Thymus (tissue), 11 donors: ENCODE results near the gene DUSP9. TPM values are rescaled to one million over a fixed set of nuclear protein-coding genes. Genes with fewer than 3 reads are reported as not detected.
A peak's percentile ranks its signal among the peaks of the same experiment; 100 is the strongest.

Experiments used
- DNase-seq, 9 donors: peaks; one replicate each; pipeline ENCODE4 v3.0.0-alpha.2; 2013; ENCODE audit warnings: low spot score in 9 of 9, low read depth in 6 of 9, missing footprints in 1 of 9
- H3K27ac ChIP-seq, 2 donors: one replicate each; pipeline ENCODE4 v1.5.1; 2013; ENCODE audit warnings: control low read depth in 1 of 2, low read depth in 1 of 2, low read length in 1 of 2, mild to moderate bottlenecking in 1 of 2, moderate library complexity in 1 of 2
- H3K27me3 ChIP-seq, 2 donors: one replicate each; pipeline ENCODE4 v1.5.1; 2013; ENCODE audit warnings: low read length in 1 of 2; ENCODE audit not compliant: control insufficient read depth in 2 of 2, insufficient read depth in 1 of 2
- H3K36me3 ChIP-seq, 2 donors: one replicate each; pipeline ENCODE4 v1.5.1; 2013; ENCODE audit warnings: low read length in 1 of 2, mild to moderate bottlenecking in 1 of 2, moderate library complexity in 1 of 2; ENCODE audit not compliant: control insufficient read depth in 2 of 2, insufficient read depth in 2 of 2
- H3K4me1 ChIP-seq, 2 donors: one replicate each; pipeline ENCODE4 v1.5.1; 2013; ENCODE audit warnings: low read length in 2 of 2; ENCODE audit not compliant: control insufficient read depth in 2 of 2, insufficient read depth in 2 of 2
- H3K4me3 ChIP-seq, 2 donors: one replicate each; pipeline ENCODE4 v1.5.1; 2013; ENCODE audit warnings: low read length in 2 of 2, control low read depth in 1 of 2, mild to moderate bottlenecking in 1 of 2
- H3K9me3 ChIP-seq, 2 donors: one replicate each; pipeline ENCODE4 v1.5.1; 2013; ENCODE audit warnings: low read length in 1 of 2, mild to moderate bottlenecking in 1 of 2; ENCODE audit not compliant: control insufficient read depth in 2 of 2, insufficient read depth in 1 of 2
- WGBS: extraction: QIAGEN DNeasy Blood & Tissue Kit; methylation state at CpG from one replicate; pipeline ENCODE4 v1.1.7; 2013; 5-methylcytosine and 5-hydroxymethylcytosine counted together
- polyA plus RNA-seq: library from polyadenylated mRNA; stranded (reverse); fragments of 200-250 nt; gene quantifications from one replicate; pipeline ENCODE4 v1.2.3, GENCODE V29; 2013
- total RNA-seq: library from RNA; stranded (reverse); fragments of 120-200 nt; gene quantifications from one replicate; pipeline ENCODE4 v1.2.4, GENCODE V29; 2013
- donor health status: healthy.

Gene DUSP9
- total and polyA plus RNA-seq, 2 donors, result 0.07 to 1.7 TPM

DNA sequence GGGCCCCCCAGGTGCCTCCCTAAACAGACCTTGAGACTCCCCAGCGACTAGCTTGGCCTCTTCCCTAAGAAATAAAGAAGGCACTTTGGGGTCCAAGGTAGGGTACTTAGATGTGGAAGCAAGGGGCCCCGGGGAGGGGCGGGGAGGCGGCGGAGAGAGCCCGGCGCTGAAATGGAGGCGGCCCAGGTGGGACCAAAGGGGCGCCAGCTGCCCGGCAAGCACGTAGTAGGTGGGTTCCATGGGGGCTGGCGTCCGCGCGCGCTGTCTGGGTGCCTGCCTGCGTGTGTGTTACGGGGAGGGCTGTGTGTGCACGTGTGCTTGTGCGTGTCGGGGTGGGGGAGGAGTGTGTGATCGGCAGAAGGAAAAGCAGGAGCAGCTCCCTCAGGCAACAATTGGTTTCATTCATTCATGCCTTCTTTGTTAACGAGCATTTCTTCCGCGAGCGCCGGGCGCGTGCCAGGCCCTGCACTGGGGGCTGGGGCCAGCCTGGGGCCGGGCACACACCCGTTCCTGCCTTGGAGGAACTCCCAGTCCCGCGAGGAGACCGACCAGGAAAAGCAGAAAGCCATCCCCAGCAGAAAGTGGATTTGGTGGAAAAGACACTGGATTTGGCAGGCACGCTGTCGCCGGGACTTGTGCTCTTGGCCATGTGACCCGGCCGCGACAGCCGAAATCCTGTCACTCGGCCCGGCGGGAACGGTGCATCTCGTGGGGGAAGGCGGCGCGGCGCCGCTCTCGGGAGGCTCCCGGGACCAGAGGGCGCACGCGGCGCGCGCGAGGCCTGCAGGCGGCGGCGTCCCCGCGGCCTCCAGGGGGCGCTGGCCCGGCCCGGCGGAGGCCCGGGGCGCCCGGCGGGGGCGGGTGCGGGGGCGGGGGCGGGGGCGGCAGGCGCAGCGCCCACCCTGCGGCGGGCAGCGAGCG lies 3.3 kb upstream of the DUSP9 start:
- Histone ChIP-seq H3K4me3 (no peak overlapping the region), H3K27ac (no peak overlapping the region), H3K36me3 (no peaks in the 10 kb centered on the region), H3K27me3 (peaks cover 60 to 87% of the 10 kb centered on the region in 2 donors), H3K9me3 (peaks cover 0 to 18% of the 10 kb centered on the region in 2 donors), H3K4me1 (peaks cover 0 to 28% of the 10 kb centered on the region in 2 donors)
- DNase-seq, result no peak
- WGBS, result 2% methylated on average over 77 of the region's 84 CpGs

DNA sequence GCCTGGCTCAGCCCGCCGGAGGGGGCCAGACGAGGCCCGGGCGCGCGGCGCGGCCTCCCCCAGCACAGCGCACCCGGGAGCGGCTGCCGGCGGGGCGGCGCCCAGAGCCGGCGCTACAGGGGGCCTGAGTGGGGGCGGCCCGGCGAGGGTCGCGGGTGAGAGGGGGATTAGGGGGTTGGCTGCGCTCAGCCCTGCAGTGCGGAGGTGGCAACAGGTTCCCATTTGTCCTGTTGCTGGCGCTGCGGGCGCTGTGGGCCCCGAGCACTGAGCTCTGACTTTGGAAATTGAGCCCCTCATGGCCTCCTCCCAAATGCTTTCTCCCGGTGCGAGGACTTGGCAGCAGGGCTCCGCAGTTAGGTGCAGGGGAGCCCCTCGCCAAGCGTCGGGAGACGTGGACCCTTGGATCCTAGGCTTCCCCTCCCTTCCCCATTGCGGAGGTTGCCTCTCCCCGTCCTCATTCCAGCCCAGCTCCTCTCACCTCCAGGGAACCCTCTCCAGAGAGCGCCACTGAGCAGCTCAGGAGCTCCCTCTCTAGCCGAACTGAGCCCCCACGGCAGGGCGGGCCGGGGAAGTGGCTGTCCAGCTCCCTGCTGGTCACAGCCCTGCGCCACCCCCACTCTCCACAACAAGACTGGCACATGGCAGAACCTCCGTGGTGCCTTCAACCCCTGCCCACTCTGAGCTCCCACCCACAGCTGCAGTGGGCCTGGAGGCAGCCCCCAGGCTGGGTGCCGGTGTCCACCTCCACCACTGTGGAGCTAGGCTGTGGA lies 2.5 kb upstream of the DUSP9 start:
- H3K27ac ChIP-seq, result no peak overlapping the region
- H3K27me3 ChIP-seq, result peaks cover 65 to 95% of the 10 kb centered on the region in 2 donors
- H3K4me1 ChIP-seq, result peaks cover 0 to 23% of the 10 kb centered on the region in 2 donors
- DNase-seq, result no peak
- 9% methylated on average over 45 of the region's 46 CpGs for WGBS
- peaks cover 0 to 22% of the 10 kb centered on the region in 2 donors for H3K9me3 ChIP-seq
- no peak overlapping the region for H3K4me3 ChIP-seq
- H3K36me3 ChIP-seq, result no peaks in the 10 kb centered on the region

DNA sequence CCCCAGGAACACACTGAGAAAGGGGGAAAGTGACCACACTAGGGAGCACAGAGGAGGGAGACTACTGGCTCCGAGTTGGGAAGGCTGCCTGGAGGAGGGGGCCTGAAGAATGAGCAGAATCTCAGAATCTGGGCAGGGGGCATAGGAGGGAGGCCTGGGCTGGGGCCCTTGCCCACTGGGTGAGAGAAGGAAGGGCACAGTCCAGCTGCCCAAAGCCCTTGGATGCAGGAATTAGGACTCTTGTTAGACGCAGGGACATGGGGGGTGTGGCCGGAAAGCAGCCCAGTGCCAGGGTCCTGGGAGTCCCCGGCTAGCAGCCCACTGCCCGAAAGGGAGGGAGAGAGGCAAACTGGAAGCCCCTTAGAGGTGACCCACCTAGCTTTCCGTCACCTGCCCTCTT lies 1.9 kb upstream of the DUSP9 start:
- DNase-seq, result no peak

DNA sequence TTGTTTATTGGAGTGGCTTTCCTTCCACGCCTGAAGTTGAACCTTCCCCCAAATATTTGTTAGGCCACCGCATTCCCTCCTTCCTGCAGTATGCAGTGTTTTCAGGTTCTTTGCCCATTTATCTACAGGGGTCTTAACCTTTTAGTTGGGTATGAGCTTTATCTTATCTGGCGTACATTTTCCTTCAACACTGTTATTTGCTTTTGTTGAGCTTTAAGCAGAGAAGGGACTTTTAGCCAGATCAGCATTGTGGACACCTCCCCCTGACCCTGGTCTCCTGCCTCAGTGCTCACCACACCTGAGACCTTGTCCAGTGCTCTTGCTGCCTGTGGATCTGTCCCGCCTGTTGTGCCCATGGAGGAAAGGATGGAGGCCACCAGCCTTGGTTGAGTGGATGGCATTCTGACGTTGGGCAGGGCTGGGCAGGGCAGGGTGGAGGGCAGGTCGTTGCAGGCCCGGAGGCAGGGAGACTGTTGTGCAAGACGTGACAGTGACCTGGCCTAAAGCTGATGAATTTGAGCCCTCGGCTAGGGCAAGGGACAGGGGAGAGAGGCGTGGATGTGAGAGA lies 998 bp upstream of the DUSP9 start:
- 75% methylated on average over 10 of the region's 10 CpGs for WGBS
- H3K9me3 ChIP-seq, result peaks cover 0 to 22% of the 10 kb centered on the region in 2 donors
- H3K4me1 ChIP-seq, result peaks cover 0 to 22% of the 10 kb centered on the region in 2 donors
- DNase-seq, result no peak
- H3K27ac ChIP-seq, result no peak overlapping the region
- peaks cover 63 to 85% of the 10 kb centered on the region in 2 donors for H3K27me3 ChIP-seq
- H3K36me3 ChIP-seq, result no peaks in the 10 kb centered on the region
- no peak overlapping the region for H3K4me3 ChIP-seq

More for the DNA sequence above, 1.9 kb upstream of the DUSP9 start:
- Histone ChIP-seq H3K36me3 (no peaks in the 10 kb centered on the region), H3K27me3 (peaks cover 65 to 93% of the 10 kb centered on the region in 2 donors), H3K27ac (no peak overlapping the region), H3K9me3 (peaks cover 0 to 22% of the 10 kb centered on the region in 2 donors), H3K4me3 (no peak overlapping the region), H3K4me1 (peaks cover 0 to 23% of the 10 kb centered on the region in 2 donors)
- 54% methylated on average over 6 of the region's 6 CpGs for WGBS

DNA sequence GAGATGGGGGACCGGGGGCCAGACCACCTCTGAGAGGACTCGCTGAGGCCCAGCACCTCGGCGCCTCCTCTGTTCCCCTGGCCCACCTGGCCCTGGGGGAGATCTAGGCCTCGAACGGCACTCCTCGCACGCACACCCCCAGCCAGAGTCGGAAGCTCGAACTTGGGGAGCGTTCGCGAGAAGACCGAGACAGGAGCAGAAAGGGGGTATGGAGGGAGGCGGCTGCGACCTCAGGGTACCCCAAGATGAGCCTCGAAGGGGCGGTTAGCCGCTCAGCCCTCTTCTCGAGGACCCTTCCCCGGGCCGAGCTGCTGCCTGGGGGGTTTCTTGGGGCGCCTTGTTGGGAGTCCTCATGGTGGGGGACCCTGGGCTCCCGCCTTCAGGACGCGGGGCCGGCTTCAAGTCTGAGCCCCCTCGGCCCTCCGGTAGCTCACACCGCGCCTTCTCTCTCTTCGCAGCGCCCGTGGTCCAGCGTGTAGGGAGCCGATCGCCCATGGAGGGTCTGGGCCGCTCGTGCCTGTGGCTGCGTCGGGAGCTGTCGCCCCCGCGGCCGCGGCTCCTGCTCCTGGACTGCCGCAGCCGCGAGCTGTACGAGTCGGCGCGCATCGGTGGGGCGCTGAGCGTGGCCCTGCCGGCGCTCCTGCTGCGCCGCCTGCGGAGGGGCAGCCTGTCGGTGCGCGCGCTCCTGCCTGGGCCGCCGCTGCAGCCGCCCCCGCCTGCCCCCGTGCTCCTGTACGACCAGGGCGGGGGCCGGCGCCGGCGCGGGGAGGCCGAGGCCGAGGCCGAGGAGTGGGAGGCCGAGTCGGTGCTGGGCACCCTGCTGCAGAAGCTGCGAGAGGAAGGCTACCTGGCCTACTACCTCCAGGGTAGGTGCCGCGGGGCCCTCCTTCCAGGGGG lies 706 bp downstream of the DUSP9 start:
- H3K36me3 ChIP-seq, result no peaks in the 10 kb centered on the region
- H3K27ac ChIP-seq, result no peak overlapping the region
- peaks cover 0 to 12% of the 10 kb centered on the region in 2 donors for H3K4me1 ChIP-seq
- 8% methylated on average over 84 of the region's 85 CpGs for WGBS
- no peak overlapping the region for H3K4me3 ChIP-seq
- H3K9me3 ChIP-seq, result peaks cover 0 to 21% of the 10 kb centered on the region in 2 donors
- no peak for DNase-seq
- peaks cover 55 to 74% of the 10 kb centered on the region in 2 donors for H3K27me3 ChIP-seq

DNA sequence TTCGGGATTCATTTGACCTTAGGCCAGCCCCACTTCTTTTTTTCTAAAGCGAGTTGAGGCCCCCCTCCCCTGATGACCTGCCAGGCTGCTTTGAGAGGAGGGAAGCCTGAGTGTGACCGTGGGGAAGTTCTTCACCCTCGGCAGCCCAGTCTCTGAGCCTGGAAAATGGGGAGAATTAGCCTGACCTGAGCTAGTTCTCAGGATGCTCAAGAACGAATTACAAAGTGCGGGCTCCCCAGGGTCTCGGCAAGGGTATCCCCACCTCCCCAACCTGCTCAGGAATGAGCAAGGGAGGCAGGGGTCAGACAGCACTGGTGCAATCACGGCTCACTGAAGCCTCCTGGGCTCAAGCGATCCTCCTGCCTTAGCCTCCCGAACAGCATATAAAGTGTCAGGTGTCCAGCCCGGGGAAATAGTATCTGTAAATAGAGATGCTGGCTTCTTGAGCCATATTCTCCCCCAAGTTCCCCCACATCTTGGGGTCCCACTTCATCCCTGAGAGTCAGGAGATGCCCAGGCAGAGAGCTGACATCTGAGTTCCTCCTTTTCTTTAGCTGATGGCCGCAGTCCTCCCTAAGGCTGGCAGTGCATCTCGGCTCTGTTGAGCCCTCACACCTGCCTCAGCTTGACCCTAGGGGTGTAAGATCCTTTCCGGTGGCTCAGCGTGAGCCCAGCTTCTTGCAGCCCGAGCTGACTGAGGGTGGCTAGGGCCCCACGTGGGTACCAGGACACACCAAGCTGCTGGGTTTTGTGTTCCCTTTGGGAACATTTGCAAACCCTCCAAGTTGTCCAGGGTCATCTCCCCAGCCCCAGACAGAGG lies 1.6 kb downstream of the DUSP9 start:
- DNase-seq, result no peak
- Histone ChIP-seq H3K36me3 (no peaks in the 10 kb centered on the region), H3K4me1 (peaks cover 0 to 4% of the 10 kb centered on the region in 2 donors), H3K27me3 (peaks cover 46 to 65% of the 10 kb centered on the region in 2 donors), H3K27ac (no peak overlapping the region), H3K4me3 (no peak overlapping the region), H3K9me3 (peaks cover 0 to 13% of the 10 kb centered on the region in 2 donors)
- 77% methylated on average over 17 of the region's 17 CpGs for WGBS

DNA sequence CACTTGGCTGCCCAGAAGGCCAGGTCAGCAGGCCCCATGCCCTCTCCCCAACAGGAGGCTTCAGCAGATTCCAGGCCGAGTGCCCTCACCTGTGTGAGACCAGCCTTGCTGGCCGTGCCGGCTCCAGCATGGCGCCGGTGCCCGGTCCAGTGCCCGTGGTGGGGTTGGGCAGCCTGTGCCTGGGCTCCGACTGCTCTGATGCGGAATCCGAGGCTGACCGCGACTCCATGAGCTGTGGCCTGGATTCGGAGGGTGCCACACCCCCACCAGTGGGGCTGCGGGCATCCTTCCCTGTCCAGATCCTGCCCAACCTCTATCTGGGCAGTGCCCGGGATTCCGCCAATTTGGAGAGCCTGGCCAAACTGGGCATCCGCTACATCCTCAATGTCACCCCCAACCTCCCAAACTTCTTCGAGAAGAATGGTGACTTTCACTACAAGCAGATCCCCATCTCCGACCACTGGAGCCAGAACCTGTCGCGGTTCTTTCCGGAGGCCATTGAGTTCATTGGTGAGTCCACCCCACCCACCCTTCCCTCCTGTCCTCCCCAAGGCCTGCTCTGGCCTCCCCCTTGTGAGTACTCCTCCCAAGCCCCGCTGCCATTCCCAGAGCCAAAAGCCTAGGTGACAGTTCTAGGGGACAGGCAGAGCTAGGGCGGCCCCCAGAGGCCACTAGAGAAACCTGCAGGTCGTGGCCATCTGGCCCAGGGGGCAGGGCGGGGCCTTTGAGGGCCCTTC lies 2.3 kb downstream of the DUSP9 start:
- no peaks in the 10 kb centered on the region for H3K36me3 ChIP-seq
- no peak overlapping the region for H3K4me3 ChIP-seq
- no peak overlapping the region for H3K27ac ChIP-seq
- H3K4me1 ChIP-seq, result no peaks in the 10 kb centered on the region
- H3K9me3 ChIP-seq, result peaks cover 0 to 13% of the 10 kb centered on the region in 2 donors
- DNase-seq, result peak in 1 of 9 donors; percentile 34
- H3K27me3 ChIP-seq, result peaks cover 39 to 60% of the 10 kb centered on the region in 2 donors
- 84% methylated on average over 26 of the region's 26 CpGs for WGBS
